ENCODE measurements around the gene LEAP2.

GRCh38 chr5:132896685-132897084 lies 23.2 kb downstream of the LEAP2 start:
- TF ChIP-seq EZH2phosphoT487 (conservative IDR thresholded peaks at IDR 0.05; ENCODE audit: low read length): no peak
- TF ChIP-seq CTCF (IDR thresholded peaks at IDR 0.05; ENCODE audit: insufficient read depth, low read length, poor library complexity, severe bottlenecking): no peak

Measured in SU-DHL-6 (cell line).